B cell (primary cell): Measurements from ENCODE around the gene ZNF423. TPM values are rescaled to one million over a fixed set of nuclear protein-coding genes. Genes with fewer than 3 reads are reported as not detected.

ENCODE experiments used
- ATAC-seq: fragments of 200-7000 bp; cut with Tn5 transposase; one replicate; pipeline ENCODE4 v1.10.0; 2021; ENCODE audit warnings: low read depth, mild to moderate bottlenecking, moderate number of reproducible peaks, moderate library complexity
- CTCF ChIA-PET: fragments of 350-600 bp; sonication (Branson Sonifier 250); formaldehyde crosslinking; loops from one replicate; lab custom pipeline; 2021; ENCODE audit warnings: antibody characterized with exemption, inconsistent platforms; lab: Charles Lee
- POLR2A ChIA-PET: fragments of 350-600 bp; sonication (Branson Sonifier 250); formaldehyde crosslinking; loops from one replicate; lab custom pipeline; 2021; ENCODE audit warnings: antibody characterized with exemption; lab: Charles Lee
- DNase-seq: peaks from one replicate; pipeline ENCODE4 v3.0.0; 2013
- H2AFZ ChIP-seq: 2 replicates; pipeline ENCODE4 v1.6.1; 2012; ENCODE audit warnings: mild to moderate bottlenecking, low read depth, low read length; ENCODE audit not compliant: insufficient read depth, poor library complexity, severe bottlenecking
- H3K27ac ChIP-seq, 2 donors: 1 replicate in 1 of 2; 2 replicates in 1 of 2; pipeline ENCODE4 v1.5.1; 2012 to 2013; ENCODE audit warnings: low read length in 2 of 2, mild to moderate bottlenecking in 2 of 2, moderate library complexity in 1 of 2
- H3K27me3 ChIP-seq, 4 experiments: fragments of 200-600 bp in 1 of 4; sonication (generic) in 1 of 4; replicated peaks in 1 of 4; 1 replicate in 2 of 4; 2 replicates in 2 of 4; pipeline versions ENCODE4 v1.6.1 to v1.7.0; 2013 to 2016; ENCODE audit warnings: low read length in 3 of 4, mild to moderate bottlenecking in 2 of 4, mixed read lengths in 1 of 4, moderate library complexity in 1 of 4; ENCODE audit not compliant: insufficient read depth in 4 of 4, control insufficient read depth in 3 of 4; ENCODE audit errors: control extremely low read depth in 1 of 4
- H3K36me3 ChIP-seq, 2 experiments: replicated peaks in 1 of 2; 1 replicate in 1 of 2; 2 replicates in 1 of 2; pipeline versions ENCODE4 v1.6.1 to v1.7.1; 2013; ENCODE audit warnings: low read length in 1 of 2; ENCODE audit not compliant: insufficient read depth in 2 of 2, control insufficient read depth in 1 of 2; ENCODE audit errors: control extremely low read depth in 1 of 2, extremely low read depth in 1 of 2
- H3K4me1 ChIP-seq, 2 donors: fragments of 200-600 bp in 1 of 2; sonication (generic) in 1 of 2; 1 replicate in 1 of 2; 2 replicates in 1 of 2; pipeline versions ENCODE4 v1.5.1 to v1.6.1; 2013 to 2017; ENCODE audit warnings: low read length in 2 of 2; ENCODE audit not compliant: control insufficient read depth in 2 of 2, insufficient read depth in 2 of 2
- H3K4me2 ChIP-seq: replicated peaks from 2 replicates; pipeline ENCODE3; 2012; ENCODE audit warnings: mild to moderate bottlenecking, low read depth, low read length; ENCODE audit not compliant: poor library complexity, severe bottlenecking
- H3K4me3 ChIP-seq, 5 experiments: fragments of 200-600 bp in 1 of 5; sonication (generic) in 1 of 5; 1 replicate in 3 of 5; 2 replicates in 2 of 5; pipeline versions ENCODE4 v1.5.1 to v1.7.0; 2011 to 2016; ENCODE audit warnings: low read length in 4 of 5, mild to moderate bottlenecking in 4 of 5, low read depth in 2 of 5, control low read depth in 1 of 5, moderate library complexity in 1 of 5; ENCODE audit not compliant: insufficient read depth in 1 of 5; ENCODE audit errors: control extremely low read depth in 1 of 5, extremely low read depth in 1 of 5
- H3K79me2 ChIP-seq: fragments of 200-600 bp; sonication (generic); one replicate; pipeline ENCODE4 v1.6.0; 2016; ENCODE audit warnings: low read length; ENCODE audit not compliant: control insufficient read depth, insufficient read depth
- H3K9ac ChIP-seq: fragments of 200-600 bp; sonication (generic); 2 replicates; pipeline ENCODE4 v1.6.1; 2017; ENCODE audit warnings: mild to moderate bottlenecking, low read length, moderate library complexity
- H3K9me3 ChIP-seq, 3 donors: one replicate each; pipeline versions ENCODE4 v1.6.1 to v1.7.1; 2013; ENCODE audit warnings: low read length in 2 of 3; ENCODE audit not compliant: control insufficient read depth in 2 of 3, insufficient read depth in 1 of 3; ENCODE audit errors: control extremely low read depth in 1 of 3
- H4K20me1 ChIP-seq: 2 replicates; pipeline ENCODE4 v1.6.0; 2012; ENCODE audit warnings: mild to moderate bottlenecking, low read length; ENCODE audit not compliant: insufficient read depth, control insufficient read depth, poor library complexity, severe bottlenecking
- H3K27ac Mint-ChIP-seq: one replicate; pipeline ENCODE4 v1.8.0; 2021; ENCODE audit warnings: mixed read lengths
- H3K27me3 Mint-ChIP-seq: one replicate; pipeline ENCODE4 v1.8.0; 2021; ENCODE audit warnings: mixed read lengths
- H3K4me1 Mint-ChIP-seq: one replicate; pipeline ENCODE4 v1.8.0; 2021; ENCODE audit warnings: mixed read lengths
- H3K4me3 Mint-ChIP-seq: one replicate; pipeline ENCODE4 v1.8.0; 2021; ENCODE audit warnings: mixed read lengths
- H3K9me3 Mint-ChIP-seq: one replicate; pipeline ENCODE4 v1.8.0; 2022; ENCODE audit warnings: mixed read lengths; ENCODE audit not compliant: insufficient read depth
- CTCF ChIP-seq: fragments of 200-600 bp; IDR thresholded peaks from one replicate; pipeline ENCODE4 v1.8.0; 2022; ENCODE audit warnings: antibody characterized with exemption, mild to moderate bottlenecking
- EZH2 ChIP-seq: IDR thresholded peaks from 2 replicates; pipeline ENCODE4 v1.6.1; 2012; ENCODE audit warnings: borderline replicate concordance, low read depth, mild to moderate bottlenecking, moderate library complexity, low read length; ENCODE audit not compliant: insufficient read depth, poor library complexity, severe bottlenecking
- WGBS: methylation state at CpG from one replicate; pipeline ENCODE4 v1.1.5; 2013; ENCODE audit warnings: missing lambda C conversion rate; ENCODE audit not compliant: insufficient coverage; 5-methylcytosine and 5-hydroxymethylcytosine counted together
- intact Hi-C: fragments of 100-400 bp; cut with micrococcal nuclease; formaldehyde crosslinking; loops from one replicate; pipeline ENCODE4 v1.10.0; 2022
- polyA plus RNA-seq: library from polyadenylated mRNA; depleted of rRNA; stranded (reverse); fragments of >200 nt; gene quantifications from 2 replicates; pipeline ENCODE4 v1.2.3, GENCODE V29; 2012
- total RNA-seq, 2 donors: library from RNA; stranded (reverse); fragments of 120-200 nt in 1 of 2; gene quantifications; 1 replicate in 1 of 2; 2 replicates in 1 of 2; pipeline versions ENCODE4 v1.2.3 to v1.2.4, GENCODE V29; 2013 to 2022

ZNF423 gene
- total and polyA plus RNA-seq, 2 donors (not counting 1 experiment from before 2014, with no cell fraction given) = not detected

- no peaks in the 10 kb centered on the region for H3K9me3 Mint-ChIP-seq
- Histone ChIP-seq H3K4me2 (no peak overlapping the region), H3K79me2 (no peaks in the 10 kb centered on the region), H3K9ac (no peak overlapping the region), H3K27me3 (no peaks in the 10 kb centered on the region), H3K4me3 (no peak overlapping the region), H3K4me1 (no peaks in the 10 kb centered on the region), H2AFZ (no peak overlapping the region), H3K9me3 (no peaks in the 10 kb centered on the region), H3K27ac (no peak overlapping the region), H3K36me3 (no peaks in the 10 kb centered on the region), H4K20me1 (no peaks in the 10 kb centered on the region)
- no peak for DNase-seq
- no peak overlapping the region for H3K27ac Mint-ChIP-seq
- H3K4me3 Mint-ChIP-seq = no peak overlapping the region
- POLR2A ChIA-PET = no interaction called here
- no peak for ATAC-seq
- H3K27me3 Mint-ChIP-seq = peaks cover 4% of the 10 kb centered on the region
- H3K4me1 Mint-ChIP-seq = no peaks in the 10 kb centered on the region
- intact Hi-C loops = no loop called here
- CTCF ChIA-PET = no interaction called here
- TF ChIP-seq CTCF = no peak
- no peak for TF ChIP-seq EZH2
- 89% methylated on average over 9 of the region's 9 CpGs for WGBS
Measured at GRCh38 chr16:49901711-49902110, 45.8 kb upstream of the ZNF423 start.

GRCh38 chr16:49900875-49901274 lies 45.0 kb upstream of the ZNF423 start:
- intact Hi-C loops = no loop called here
- CTCF ChIA-PET = interaction anchor here (0.9 kb wide), 1 partner anchor 9 kb away, joined by 3 read pairs; no protein-coding TSS in a partner anchor
- DNase-seq (no peak), ATAC-seq (no peak)
- Mint-ChIP-seq H3K4me3 (no peak overlapping the region), H3K9me3 (no peaks in the 10 kb centered on the region), H3K4me1 (no peaks in the 10 kb centered on the region), H3K27me3 (peaks cover 4% of the 10 kb centered on the region), H3K27ac (no peak overlapping the region)
- H2AFZ ChIP-seq = no peak overlapping the region
- H3K27ac ChIP-seq = no peak overlapping the region
- no peak overlapping the region for H3K9ac ChIP-seq
- no peaks in the 10 kb centered on the region for H3K27me3 ChIP-seq
- POLR2A ChIA-PET = no interaction called here
- TF ChIP-seq EZH2 (no peak), CTCF (no peak)
- no peaks in the 10 kb centered on the region for H3K4me1 ChIP-seq
- H3K9me3 ChIP-seq = no peaks in the 10 kb centered on the region
- H3K79me2 ChIP-seq = no peaks in the 10 kb centered on the region
- H3K4me2 ChIP-seq = no peak overlapping the region
- no peaks in the 10 kb centered on the region for H4K20me1 ChIP-seq
- WGBS = 96% methylated on average over 6 of the region's 7 CpGs
- no peaks in the 10 kb centered on the region for H3K36me3 ChIP-seq
- H3K4me3 ChIP-seq = no peak overlapping the region
